SK-N-SH treated with all-trans-retinoic acid at 6 μM for 48 hours (cell line): ENCODE results near the gene SERHL2.

Experiments used
- ARNTL ChIP-seq: fragments of 450-650 bp; formaldehyde crosslinking; IDR thresholded peaks from 2 replicates; pipeline ENCODE4 v1.5.0; 2020; ENCODE audit warnings: low read depth, mild to moderate bottlenecking, moderate library complexity, borderline replicate concordance
- BACH2 ChIP-seq: fragments of 250-450 bp; sonication (Bioruptor Pico); IDR thresholded peaks from 2 replicates; pipeline ENCODE4 v1.9.0; 2021; ENCODE audit warnings: mild to moderate bottlenecking, borderline replicate concordance
- CSDC2 ChIP-seq: fragments of 250-450 bp; sonication (Bioruptor Pico); IDR thresholded peaks from 2 replicates; pipeline ENCODE4 v1.5.0; 2020; ENCODE audit warnings: mild to moderate bottlenecking, moderate library complexity
- PATZ1 ChIP-seq: fragments of 250-450 bp; sonication (Bioruptor Pico); IDR thresholded peaks from 2 replicates; pipeline ENCODE4 v1.8.0; 2020; ENCODE audit warnings: mild to moderate bottlenecking, moderate library complexity, borderline replicate concordance
- RARB ChIP-seq: fragments of 250-450 bp; sonication (Bioruptor Pico); IDR thresholded peaks from 2 replicates; pipeline ENCODE4 v1.8.0; 2021; ENCODE audit warnings: mild to moderate bottlenecking, moderate library complexity
- TOX ChIP-seq: fragments of 250-450 bp; sonication (Bioruptor Pico); IDR thresholded peaks from 2 replicates; pipeline ENCODE4 v1.8.0; 2021; ENCODE audit warnings: mild to moderate bottlenecking, moderate library complexity, borderline replicate concordance
- ZFP30 ChIP-seq: fragments of 450-650 bp; formaldehyde crosslinking; IDR thresholded peaks from 2 replicates; pipeline ENCODE4 v1.5.0; 2022; ENCODE audit warnings: mild to moderate bottlenecking, moderate library complexity

GRCh38 chr22:42608136-42608822 lies 54.5 kb downstream of the SERHL2 start:
- no peak for TF ChIP-seq TOX (CRISPR knock-in tag)
- no peak for TF ChIP-seq PATZ1 (CRISPR knock-in tag)
- TF ChIP-seq ARNTL (CRISPR knock-in tag), result no peak
- no peak for TF ChIP-seq CSDC2
- no peak for TF ChIP-seq ZFP30
- TF ChIP-seq BACH2 (CRISPR knock-in tag), result no peak
- TF ChIP-seq RARB (CRISPR knock-in tag), result no peak
